HCT116 (cell line): ENCODE results near the gene PAPPA2.

Experiments
- CEBPB ChIP-seq: IDR thresholded peaks from 2 replicates; pipeline ENCODE4 v1.6.1; 2012; ENCODE audit warnings: low read depth
- CTCF ChIP-seq, 3 experiments: fragments of 200-600 bp in 1 of 3; sonication (generic) in 1 of 3; IDR thresholded peaks in 2 of 3; conservative IDR thresholded peaks in 1 of 3; 2 replicates each; pipeline ENCODE4 v1.5.1; 2012 to 2017; ENCODE audit warnings: low read depth in 2 of 3, low read length in 2 of 3, antibody characterized with exemption in 1 of 3, borderline replicate concordance in 1 of 3, control low read depth in 1 of 3, mild to moderate bottlenecking in 1 of 3, mixed read lengths in 1 of 3, mixed run types in 1 of 3, moderate library complexity in 1 of 3; ENCODE audit not compliant: insufficient read depth in 1 of 3
- EZH2 ChIP-seq: fragments of 200-600 bp; sonication (generic); IDR thresholded peaks from 2 replicates; pipeline ENCODE4 v1.6.1; 2017; ENCODE audit warnings: antibody characterized with exemption, mixed run types
- EZH2phosphoT487 ChIP-seq: fragments of 200-600 bp; IDR thresholded peaks from 2 replicates; pipeline ENCODE4 v1.6.1; 2018; ENCODE audit warnings: antibody characterized with exemption, borderline replicate concordance
- JUND ChIP-seq: IDR thresholded peaks from 2 replicates; pipeline ENCODE4 v1.6.1; 2012
- MAX ChIP-seq: IDR thresholded peaks from 2 replicates; pipeline ENCODE4 v1.6.1; 2012
- POLR2A ChIP-seq: IDR thresholded peaks from 2 replicates; pipeline ENCODE4 v1.7.0; 2011; ENCODE audit warnings: borderline replicate concordance; ENCODE audit not compliant: insufficient read depth, insufficient read length; ENCODE audit errors: extremely low read depth
- POLR2AphosphoS5 ChIP-seq: IDR thresholded peaks from 2 replicates; pipeline ENCODE4 v1.6.1; 2011; ENCODE audit warnings: mild to moderate bottlenecking, low read depth, low read length, moderate library complexity
- SP1 ChIP-seq: IDR thresholded peaks from 2 replicates; pipeline ENCODE4 v1.6.1; 2012; ENCODE audit warnings: low read depth
- ZFX ChIP-seq: fragments of 450-650 bp; IDR thresholded peaks from 2 replicates; pipeline ENCODE4 v1.6.1; 2017

- TF ChIP-seq POLR2AphosphoS5 = no peak
- TF ChIP-seq CTCF (IDR thresholded peaks at IDR 0.05 in 2 of 3, conservative IDR thresholded peaks at IDR 0.05 in 1 of 3; ENCODE audit: borderline replicate concordance in 1 of 3, insufficient read depth in 1 of 3, low read depth in 2 of 3, low read length in 2 of 3) = no peak
- TF ChIP-seq EZH2phosphoT487 = no peak
- no peak for TF ChIP-seq EZH2
- no peak for TF ChIP-seq POLR2A
- no peak for TF ChIP-seq SP1
- TF ChIP-seq ZFX = no peak
- TF ChIP-seq MAX = no peak
- TF ChIP-seq CEBPB = no peak
- TF ChIP-seq JUND = no peak
Measured at GRCh38 chr1:176884286-176884685, 421.3 kb downstream of the PAPPA2 start.
